GM23338 (cell line): ENCODE measurements around the gene CDX1. TPM values are rescaled to one million over a fixed set of nuclear protein-coding genes. Genes with fewer than 3 reads are reported as not detected.

Source experiments
- ATAC-seq: fragments of 200-7000 bp; cut with Tn5 transposase; 3 replicates; pipeline ENCODE4 v1.9.1; 2020
- DNase-seq: peaks from one replicate; pipeline ENCODE4 v3.0.0-alpha.2; 2015; ENCODE audit warnings: low spot score
- H2AFZ ChIP-seq: fragments of 200-600 bp; sonication (generic); 2 replicates; pipeline ENCODE4 v1.8.0; 2016; ENCODE audit warnings: antibody characterized with exemption, mild to moderate bottlenecking, moderate library complexity
- H3F3A ChIP-seq: fragments of 200-600 bp; sonication (generic); replicated peaks from 2 replicates; pipeline ENCODE4 v1.8.0; 2017; ENCODE audit warnings: antibody characterized with exemption, mixed run types, low read depth
- H3K27ac ChIP-seq: fragments of 200-600 bp; sonication (generic); 2 replicates; pipeline ENCODE4 v1.6.1; 2016; ENCODE audit warnings: low read depth
- H3K27me3 ChIP-seq: fragments of 200-600 bp; sonication (generic); 2 replicates; pipeline ENCODE4 v1.8.0; 2016; ENCODE audit warnings: mild to moderate bottlenecking, mixed run types, moderate library complexity; ENCODE audit not compliant: insufficient read depth
- H3K36me3 ChIP-seq: fragments of 200-600 bp; sonication (generic); 2 replicates; pipeline ENCODE4 v1.8.0; 2016; ENCODE audit warnings: mild to moderate bottlenecking; ENCODE audit not compliant: insufficient read depth
- H3K4me1 ChIP-seq: fragments of 200-600 bp; sonication (generic); 2 replicates; pipeline ENCODE4 v1.8.0; 2016; ENCODE audit warnings: mild to moderate bottlenecking, moderate library complexity; ENCODE audit not compliant: insufficient read depth
- H3K4me2 ChIP-seq: fragments of 200-600 bp; sonication (generic); 2 replicates; pipeline ENCODE4 v1.7.1; 2017; ENCODE audit warnings: mixed run types
- H3K4me3 ChIP-seq: fragments of 200-600 bp; sonication (generic); 2 replicates; pipeline ENCODE4 v1.6.1; 2016; ENCODE audit warnings: mixed run types
- H3K79me2 ChIP-seq: fragments of 200-600 bp; sonication (generic); replicated peaks from 2 replicates; pipeline ENCODE4 v1.8.0; 2017; ENCODE audit warnings: mild to moderate bottlenecking; ENCODE audit not compliant: insufficient read depth
- H3K9me2 ChIP-seq: fragments of 200-600 bp; sonication (generic); 2 replicates; pipeline ENCODE4 v1.8.0; 2017; ENCODE audit not compliant: insufficient read depth
- H4K20me1 ChIP-seq: fragments of 200-600 bp; sonication (generic); replicated peaks from 2 replicates; pipeline ENCODE4 v1.8.0; 2017; ENCODE audit warnings: mild to moderate bottlenecking; ENCODE audit not compliant: insufficient read depth
- H3K27ac Mint-ChIP-seq: 2 replicates; pipeline ENCODE4 v1.8.0; 2020; ENCODE audit warnings: inconsistent platforms, mild to moderate bottlenecking, moderate library complexity, mixed read lengths
- H3K27me3 Mint-ChIP-seq: 3 replicates; pipeline ENCODE4 v1.8.0; 2022; ENCODE audit warnings: low read depth, mild to moderate bottlenecking, moderate library complexity, mixed read lengths, inconsistent platforms; ENCODE audit not compliant: insufficient read depth, poor library complexity
- H3K36me3 Mint-ChIP-seq: 3 replicates; pipeline ENCODE4 v1.8.0; 2021; ENCODE audit warnings: low read depth, mild to moderate bottlenecking, inconsistent platforms, moderate library complexity, mixed read lengths
- H3K4me1 Mint-ChIP-seq: 3 replicates; pipeline ENCODE4 v1.8.0; 2020; ENCODE audit warnings: mild to moderate bottlenecking, inconsistent platforms, mixed read lengths
- H3K4me3 Mint-ChIP-seq: 3 replicates; pipeline ENCODE4 v1.8.0; 2021; ENCODE audit warnings: moderate library complexity, mild to moderate bottlenecking, inconsistent platforms, mixed read lengths
- H3K9me3 Mint-ChIP-seq: 3 replicates; pipeline ENCODE4 v1.8.0; 2020; ENCODE audit warnings: moderate library complexity, mild to moderate bottlenecking, inconsistent platforms, mixed read lengths
- JUNB ChIP-seq: IDR thresholded peaks from one replicate; pipeline ENCODE4 v1.6.1; 2016; ENCODE audit warnings: antibody characterized with exemption; ENCODE audit not compliant: unreplicated experiment
- ZNF114 ChIP-seq: fragments of 250-450 bp; sonication (Bioruptor Pico); IDR thresholded peaks from 2 replicates; pipeline ENCODE4 v1.5.0; 2020; ENCODE audit warnings: mild to moderate bottlenecking, moderate library complexity
- polyA plus RNA-seq: library from polyadenylated mRNA; unstranded; fragments of >200 nt; fragmentation: Nextera tagmentation; extraction: Ambion mirVana; gene quantifications from 2 replicates; pipeline ENCODE4 v1.2.1, GENCODE V29; 2016
- total RNA-seq: library from RNA; depleted of rRNA; stranded (reverse); fragments of >200 nt; shearing (Covaris generic); gene quantifications from 2 replicates; pipeline ENCODE4 v1.2.3, GENCODE V29; 2014
- TF ChIP-seq, protein P1 (sequence below): fragments of 250-450 bp; sonication (Bioruptor Pico); IDR thresholded peaks from 2 replicates; pipeline ENCODE4 v1.5.0; 2020; ENCODE audit warnings: mild to moderate bottlenecking, moderate library complexity

The CDX1 gene
- total and polyA plus RNA-seq, 2 experiments from 2014 or later: not detected

DNA sequence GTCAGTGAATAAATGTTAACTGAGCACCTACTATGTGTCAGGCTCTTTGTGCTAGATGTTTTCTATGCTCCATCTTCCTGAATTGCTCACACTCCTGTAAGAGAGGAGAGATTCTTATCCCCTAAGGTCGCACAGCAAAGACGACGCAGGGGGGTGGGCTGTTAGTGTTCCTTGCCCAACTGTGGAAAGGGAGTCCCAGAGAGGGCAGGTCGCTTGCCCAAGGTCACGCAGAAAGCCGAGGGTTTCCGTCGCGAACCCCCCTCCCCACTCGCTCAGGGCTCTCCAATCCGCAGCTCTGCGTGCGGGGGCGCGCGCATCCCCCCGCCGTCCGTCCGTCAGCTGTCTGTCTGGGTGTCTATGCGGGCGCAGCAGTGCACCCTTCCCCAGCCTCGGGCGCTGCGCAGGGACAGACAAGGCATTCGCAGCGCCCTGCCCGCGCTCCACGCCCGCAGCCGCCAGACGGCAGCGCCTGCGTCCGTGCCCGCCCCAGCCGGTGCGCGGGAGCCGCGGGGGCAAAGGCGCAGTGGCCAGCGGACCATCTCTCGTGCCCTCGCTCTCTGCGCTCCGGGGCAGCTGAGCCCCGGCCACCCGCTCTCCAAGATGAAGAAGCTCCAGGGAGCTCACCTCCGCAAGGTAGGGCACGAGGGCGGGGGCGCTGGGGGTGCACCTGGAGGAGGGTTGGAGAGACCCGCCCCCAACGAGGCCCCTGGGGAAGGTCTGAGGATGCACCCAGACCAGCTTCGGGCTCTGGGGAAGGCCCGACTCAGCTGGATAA lies 23.3 kb downstream of the CDX1 start, which contains the start of gene SLC6A7 (continued):
- TF ChIP-seq, protein P1, sequence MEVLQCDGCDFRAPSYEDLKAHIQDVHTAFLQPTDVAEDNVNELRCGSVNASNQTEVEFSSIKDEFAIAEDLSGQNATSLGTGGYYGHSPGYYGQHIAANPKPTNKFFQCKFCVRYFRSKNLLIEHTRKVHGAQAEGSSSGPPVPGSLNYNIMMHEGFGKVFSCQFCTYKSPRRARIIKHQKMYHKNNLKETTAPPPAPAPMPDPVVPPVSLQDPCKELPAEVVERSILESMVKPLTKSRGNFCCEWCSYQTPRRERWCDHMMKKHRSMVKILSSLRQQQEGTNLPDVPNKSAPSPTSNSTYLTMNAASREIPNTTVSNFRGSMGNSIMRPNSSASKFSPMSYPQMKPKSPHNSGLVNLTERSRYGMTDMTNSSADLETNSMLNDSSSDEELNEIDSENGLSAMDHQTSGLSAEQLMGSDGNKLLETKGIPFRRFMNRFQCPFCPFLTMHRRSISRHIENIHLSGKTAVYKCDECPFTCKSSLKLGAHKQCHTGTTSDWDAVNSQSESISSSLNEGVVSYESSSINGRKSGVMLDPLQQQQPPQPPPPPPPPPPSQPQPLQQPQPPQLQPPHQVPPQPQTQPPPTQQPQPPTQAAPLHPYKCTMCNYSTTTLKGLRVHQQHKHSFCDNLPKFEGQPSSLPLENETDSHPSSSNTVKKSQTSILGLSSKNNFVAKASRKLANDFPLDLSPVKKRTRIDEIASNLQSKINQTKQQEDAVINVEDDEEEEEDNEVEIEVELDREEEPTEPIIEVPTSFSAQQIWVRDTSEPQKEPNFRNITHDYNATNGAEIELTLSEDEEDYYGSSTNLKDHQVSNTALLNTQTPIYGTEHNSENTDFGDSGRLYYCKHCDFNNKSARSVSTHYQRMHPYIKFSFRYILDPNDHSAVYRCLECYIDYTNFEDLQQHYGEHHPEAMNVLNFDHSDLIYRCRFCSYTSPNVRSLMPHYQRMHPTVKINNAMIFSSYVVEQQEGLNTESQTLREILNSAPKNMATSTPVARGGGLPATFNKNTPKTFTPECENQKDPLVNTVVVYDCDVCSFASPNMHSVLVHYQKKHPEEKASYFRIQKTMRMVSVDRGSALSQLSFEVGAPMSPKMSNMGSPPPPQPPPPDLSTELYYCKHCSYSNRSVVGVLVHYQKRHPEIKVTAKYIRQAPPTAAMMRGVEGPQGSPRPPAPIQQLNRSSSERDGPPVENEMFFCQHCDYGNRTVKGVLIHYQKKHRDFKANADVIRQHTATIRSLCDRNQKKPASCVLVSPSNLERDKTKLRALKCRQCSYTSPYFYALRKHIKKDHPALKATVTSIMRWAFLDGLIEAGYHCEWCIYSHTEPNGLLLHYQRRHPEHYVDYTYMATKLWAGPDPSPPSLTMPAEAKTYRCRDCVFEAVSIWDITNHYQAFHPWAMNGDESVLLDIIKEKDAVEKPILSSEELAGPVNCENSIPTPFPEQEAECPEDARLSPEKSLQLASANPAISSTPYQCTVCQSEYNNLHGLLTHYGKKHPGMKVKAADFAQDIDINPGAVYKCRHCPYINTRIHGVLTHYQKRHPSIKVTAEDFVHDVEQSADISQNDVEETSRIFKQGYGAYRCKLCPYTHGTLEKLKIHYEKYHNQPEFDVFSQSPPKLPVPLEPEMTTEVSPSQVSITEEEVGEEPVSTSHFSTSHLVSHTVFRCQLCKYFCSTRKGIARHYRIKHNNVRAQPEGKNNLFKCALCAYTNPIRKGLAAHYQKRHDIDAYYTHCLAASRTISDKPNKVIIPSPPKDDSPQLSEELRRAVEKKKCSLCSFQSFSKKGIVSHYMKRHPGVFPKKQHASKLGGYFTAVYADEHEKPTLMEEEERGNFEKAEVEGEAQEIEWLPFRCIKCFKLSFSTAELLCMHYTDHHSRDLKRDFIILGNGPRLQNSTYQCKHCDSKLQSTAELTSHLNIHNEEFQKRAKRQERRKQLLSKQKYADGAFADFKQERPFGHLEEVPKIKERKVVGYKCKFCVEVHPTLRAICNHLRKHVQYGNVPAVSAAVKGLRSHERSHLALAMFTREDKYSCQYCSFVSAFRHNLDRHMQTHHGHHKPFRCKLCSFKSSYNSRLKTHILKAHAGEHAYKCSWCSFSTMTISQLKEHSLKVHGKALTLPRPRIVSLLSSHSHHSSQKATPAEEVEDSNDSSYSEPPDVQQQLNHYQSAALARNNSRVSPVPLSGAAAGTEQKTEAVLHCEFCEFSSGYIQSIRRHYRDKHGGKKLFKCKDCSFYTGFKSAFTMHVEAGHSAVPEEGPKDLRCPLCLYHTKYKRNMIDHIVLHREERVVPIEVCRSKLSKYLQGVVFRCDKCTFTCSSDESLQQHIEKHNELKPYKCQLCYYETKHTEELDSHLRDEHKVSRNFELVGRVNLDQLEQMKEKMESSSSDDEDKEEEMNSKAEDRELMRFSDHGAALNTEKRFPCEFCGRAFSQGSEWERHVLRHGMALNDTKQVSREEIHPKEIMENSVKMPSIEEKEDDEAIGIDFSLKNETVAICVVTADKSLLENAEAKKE: no peak
- no peak for TF ChIP-seq ZNF114 (CRISPR knock-in tag)

DNA sequence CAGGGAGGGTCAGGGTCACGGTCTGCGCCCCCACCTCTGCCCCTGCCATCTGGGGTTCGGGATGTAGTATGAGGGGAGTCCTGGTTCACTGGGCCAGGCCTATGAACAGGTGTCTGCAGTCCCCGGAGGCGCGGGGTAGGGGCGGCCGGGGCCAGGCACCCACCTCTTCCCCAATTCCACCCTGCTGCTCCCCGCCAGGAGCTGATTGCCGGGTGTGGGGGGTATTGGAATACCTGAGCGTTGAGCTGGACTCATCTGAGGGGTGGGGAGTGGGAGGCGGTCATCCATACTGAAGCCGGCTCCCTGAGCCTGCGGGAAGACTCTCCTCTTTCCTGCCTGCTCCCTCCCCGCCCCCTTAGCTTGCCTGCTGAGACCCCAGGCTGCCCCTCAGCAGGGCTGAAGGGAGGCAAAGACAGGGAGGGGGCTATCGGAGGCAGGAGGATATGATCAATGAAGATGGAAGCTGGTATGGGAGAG lies 24.0 kb downstream of the CDX1 start:
- Histone ChIP-seq H3K4me3 (peak overlapping the region; percentile 72), H3K79me2 (no peaks in the 10 kb centered on the region), H3K4me2 (peak overlapping the region; percentile 88), H3K9me2 (no peaks in the 10 kb centered on the region), H2AFZ (peak overlapping the region; percentile 96), H4K20me1 (no peaks in the 10 kb centered on the region), H3F3A (no peaks in the 10 kb centered on the region), H3K4me1 (peaks cover 5% of the 10 kb centered on the region), H3K27ac (no peak overlapping the region), H3K27me3 (peaks cover 63% of the 10 kb centered on the region), H3K36me3 (no peaks in the 10 kb centered on the region)
- Mint-ChIP-seq H3K27me3 (peaks cover 73% of the 10 kb centered on the region), H3K9me3 (no peaks in the 10 kb centered on the region), H3K36me3 (no peaks in the 10 kb centered on the region), H3K4me3 (peak overlapping the region; percentile 54; the same call in 2 of the 3 replicates), H3K27ac (no peak overlapping the region), H3K4me1 (peaks cover 19% of the 10 kb centered on the region)
- no peak for TF ChIP-seq JUNB
- DNase-seq (peak; percentile 43), ATAC-seq (peak; percentile 33)
